SHP77 treated with DMSO at 0.1 percent for 48 hours (cell line): ENCODE data around the gene CEP170.
"Not testable (repeated sequence)": the region's sequence is repeated elsewhere in the genome, so short reads cannot be mapped to it uniquely, and the experiment has no call there.

Experiments used
- DNase-seq: peaks from one replicate; lab custom pipeline; 2025; lab: John Stamatoyannopoulos, UW

Gene CEP170

GRCh38 chr1:243233908-243234307 is 21.2 kb downstream of the CEP170 start:
- no peak for DNase-seq

- no peak for DNase-seq
These were observed 24.2 kb downstream of the CEP170 start for GRCh38 chr1:243230914-243231313.

GRCh38 chr1:243229526-243229925 is 25.6 kb downstream of the CEP170 start:
- DNase-seq: no peak

DNA sequence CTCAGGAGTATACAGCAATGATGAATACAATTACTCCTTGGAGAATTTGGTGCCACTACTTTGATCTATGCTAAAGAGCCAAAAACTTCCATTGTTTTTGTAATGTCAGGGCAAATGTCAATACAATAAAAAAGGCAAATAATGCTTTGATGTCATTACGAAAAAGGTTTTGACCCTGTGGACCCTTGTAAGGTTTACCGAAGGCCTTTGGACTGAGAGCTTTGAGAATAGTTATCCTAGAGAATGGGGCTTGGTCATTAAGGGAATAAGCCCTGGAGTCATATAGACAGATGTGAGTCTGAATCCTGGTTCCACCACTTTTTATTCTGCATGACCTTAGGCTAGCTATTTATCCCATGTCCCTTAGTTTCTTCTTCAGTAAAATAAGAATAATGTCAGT is 27.5 kb downstream of the CEP170 start:
- DNase-seq: no peak

- no peak for DNase-seq
These were observed 37.0 kb downstream of the CEP170 start for GRCh38 chr1:243218059-243218458.

DNA sequence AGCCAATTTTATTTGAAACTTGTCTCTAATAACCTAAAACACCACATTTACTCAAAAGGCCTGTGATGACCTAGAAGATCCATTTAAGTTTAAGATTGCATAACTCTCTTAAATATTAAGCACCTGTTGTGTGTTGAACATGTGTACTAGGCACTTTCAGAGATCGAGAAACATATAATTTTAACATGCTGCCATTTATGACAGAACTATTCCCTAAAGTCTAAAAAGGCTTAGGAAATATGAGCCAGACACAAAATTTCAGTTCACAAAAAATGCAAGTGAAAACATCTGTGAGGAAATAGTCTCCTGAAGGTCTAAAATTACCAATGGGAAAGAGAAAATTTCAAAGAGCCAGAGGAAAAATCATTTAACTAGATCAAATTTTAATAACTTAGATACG is 37.7 kb downstream of the CEP170 start:
- no peak for DNase-seq

DNA sequence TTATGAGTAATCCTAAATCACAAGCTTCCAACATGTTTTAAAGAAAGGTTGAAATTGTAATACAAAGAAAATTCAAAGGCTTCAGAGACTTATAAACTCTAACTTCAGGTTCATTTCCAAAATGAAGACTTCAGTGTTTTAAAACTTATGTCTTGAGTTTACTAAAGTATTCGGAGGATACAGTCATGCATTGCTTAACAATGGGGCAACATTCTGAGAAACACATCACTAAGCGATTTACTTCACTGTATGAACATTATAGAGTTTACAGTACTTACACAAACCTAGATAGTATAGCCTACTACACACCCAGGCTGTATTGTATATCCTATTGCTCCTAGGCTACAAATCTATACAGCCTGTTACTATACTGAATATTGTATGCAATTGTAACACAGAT is 38.3 kb downstream of the CEP170 start:
- DNase-seq: no peak

DNA sequence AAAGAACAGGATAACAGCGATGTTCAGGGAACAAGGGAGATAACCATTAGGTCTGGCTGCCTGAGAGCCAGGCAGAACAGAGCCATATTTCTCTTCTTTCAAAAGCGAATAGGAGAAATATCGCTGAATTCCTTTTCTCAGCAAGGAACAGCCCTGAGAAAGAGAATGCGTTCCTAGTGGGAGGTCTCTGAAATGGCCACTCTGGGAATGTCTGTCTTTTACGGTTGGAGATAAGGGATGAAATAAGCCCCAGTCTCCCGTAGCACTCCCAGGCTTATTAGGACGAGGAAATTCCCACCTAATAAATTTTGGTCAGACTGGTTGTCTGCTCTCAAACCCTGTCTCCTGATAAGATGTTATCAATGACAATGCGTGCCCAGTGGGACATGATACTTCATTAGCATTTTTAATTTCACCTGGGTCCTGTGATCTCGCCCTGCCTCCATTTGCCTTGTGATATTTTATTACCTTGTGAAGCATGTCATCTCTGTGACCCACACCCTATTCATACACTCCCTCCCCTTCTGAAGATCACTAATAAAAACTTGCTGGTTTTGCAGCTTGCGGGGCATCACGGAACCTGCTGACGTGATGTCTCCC is 39.7 kb downstream of the CEP170 start:
- not testable (repeated sequence) for DNase-seq

DNA sequence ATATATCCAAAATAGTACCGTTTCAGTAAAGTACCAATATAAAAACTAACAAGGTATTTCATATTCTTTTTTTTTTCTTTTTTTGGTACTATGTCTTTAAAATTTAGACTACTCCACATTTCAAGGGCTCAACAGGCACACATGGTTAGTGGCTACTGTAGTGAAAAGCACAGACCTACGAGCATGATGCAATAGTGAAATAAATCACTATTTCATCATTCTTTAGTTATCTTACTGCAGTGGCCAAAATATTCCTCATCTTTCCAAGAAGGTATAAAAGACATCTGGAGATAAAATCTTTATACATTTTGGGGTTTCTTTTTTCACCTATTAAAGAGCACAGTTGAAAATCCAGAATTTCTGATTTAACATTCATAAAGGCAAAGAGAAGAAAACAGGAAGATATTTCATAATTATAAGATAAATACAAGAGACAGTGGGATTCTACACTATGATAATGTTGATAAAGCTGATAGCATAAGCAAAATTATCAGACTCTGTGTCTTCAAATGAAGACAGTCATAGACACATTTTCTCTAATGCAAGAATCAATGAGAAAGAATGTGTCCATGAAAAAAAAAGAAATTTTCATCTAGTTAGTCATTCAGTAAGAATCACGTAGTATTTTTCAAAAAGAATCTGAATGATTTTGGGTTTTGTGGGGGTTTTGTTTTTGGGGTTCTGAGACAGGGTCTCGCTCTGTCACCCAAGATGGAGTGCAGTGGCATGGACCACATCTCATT is 41.9 kb downstream of the CEP170 start:
- no peak for DNase-seq

- not testable (repeated sequence) for DNase-seq
These were observed 43.1 kb downstream of the CEP170 start for GRCh38 chr1:243211984-243212383.

DNA sequence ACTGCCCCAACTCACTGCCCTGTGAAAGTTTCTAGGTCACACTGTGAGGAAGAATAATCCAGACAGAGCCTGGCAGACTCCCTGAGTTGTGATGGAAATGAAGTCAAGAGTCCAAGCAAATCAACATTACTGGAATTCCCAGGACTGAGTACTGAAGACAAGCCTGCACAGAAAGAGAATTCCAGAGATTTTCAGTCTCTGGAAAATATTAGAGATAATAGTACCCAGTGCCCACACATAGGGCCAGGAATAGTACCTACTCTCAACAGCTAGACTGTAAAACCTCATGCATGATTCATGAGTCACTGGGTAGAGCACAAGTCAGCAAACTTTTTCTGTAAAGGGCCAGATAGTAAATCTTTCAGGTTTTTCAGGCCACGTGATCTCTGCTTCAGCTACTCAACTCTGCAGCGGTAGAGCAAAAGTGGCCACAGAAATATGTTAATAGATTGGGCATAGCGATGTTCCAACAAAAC is 50.0 kb downstream of the CEP170 start:
- DNase-seq: not testable (repeated sequence)

GRCh38 chr1:243204336-243204735 is 50.7 kb downstream of the CEP170 start:
- DNase-seq: not testable (repeated sequence)

GRCh38 chr1:243203196-243203595 is 51.9 kb downstream of the CEP170 start:
- not testable (repeated sequence) for DNase-seq

GRCh38 chr1:243201316-243201715 is 53.8 kb downstream of the CEP170 start:
- not testable (repeated sequence) for DNase-seq

DNA sequence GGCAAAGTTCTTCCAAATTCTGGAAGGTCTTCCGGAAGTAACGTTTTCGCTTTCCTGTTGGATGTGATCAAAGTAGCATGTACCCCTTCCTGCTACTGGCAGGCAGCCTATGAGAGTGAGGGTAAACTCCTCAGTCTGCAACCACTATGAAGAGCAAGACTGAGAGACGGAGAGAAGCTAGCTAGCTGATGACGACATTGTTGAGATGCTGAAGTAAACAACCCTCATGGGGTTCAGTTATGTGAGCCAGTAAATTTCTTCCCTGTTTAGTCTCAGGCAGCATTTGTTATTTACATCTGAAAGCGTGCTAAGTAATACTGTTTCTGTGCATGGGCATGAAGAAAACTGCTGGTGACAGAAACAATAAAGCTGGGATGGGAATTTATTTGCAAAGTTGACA is 57.6 kb downstream of the CEP170 start:
- not testable (repeated sequence) for DNase-seq

DNA sequence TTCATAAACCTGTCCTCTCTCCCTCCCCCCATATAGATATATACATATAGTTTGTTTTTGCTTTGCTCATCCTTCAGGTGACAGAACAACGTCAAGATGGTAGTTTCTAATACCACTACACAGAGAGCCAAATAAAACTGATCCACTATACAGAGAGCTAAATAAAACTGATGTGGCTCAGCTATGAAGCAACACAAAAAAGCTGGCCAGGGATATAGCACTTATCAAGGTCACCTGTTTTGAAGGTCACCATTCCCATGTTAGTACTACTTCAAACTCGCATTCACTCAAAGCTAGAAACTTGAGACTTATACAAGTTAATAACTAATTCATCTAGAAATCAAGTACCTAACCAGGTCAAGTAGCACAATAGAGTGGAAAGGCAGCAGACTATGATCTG is 61.8 kb downstream of the CEP170 start:
- not testable (repeated sequence) for DNase-seq

GRCh38 chr1:243186201-243186995 is 68.7 kb downstream of the CEP170 start:
- DNase-seq: not testable (repeated sequence)

DNA sequence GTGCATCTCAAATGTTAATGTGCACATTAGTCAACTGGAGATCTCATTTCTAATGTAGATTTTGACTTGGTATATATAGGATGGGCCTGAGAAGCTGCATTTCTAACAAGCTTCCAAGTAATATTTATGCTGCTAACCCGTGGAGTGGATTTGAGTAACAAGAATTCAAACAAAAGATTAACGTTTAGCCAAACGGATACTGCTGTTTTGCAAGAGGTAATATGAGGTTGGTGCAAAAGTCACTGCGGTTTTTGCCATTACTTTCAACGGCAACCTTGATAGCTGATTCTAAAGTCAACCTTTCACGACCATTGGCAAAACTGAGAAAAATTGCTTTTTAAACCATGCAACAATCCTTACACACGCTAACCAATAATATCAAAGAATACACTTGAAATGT is 70.3 kb downstream of the CEP170 start:
- not testable (repeated sequence) for DNase-seq

DNA sequence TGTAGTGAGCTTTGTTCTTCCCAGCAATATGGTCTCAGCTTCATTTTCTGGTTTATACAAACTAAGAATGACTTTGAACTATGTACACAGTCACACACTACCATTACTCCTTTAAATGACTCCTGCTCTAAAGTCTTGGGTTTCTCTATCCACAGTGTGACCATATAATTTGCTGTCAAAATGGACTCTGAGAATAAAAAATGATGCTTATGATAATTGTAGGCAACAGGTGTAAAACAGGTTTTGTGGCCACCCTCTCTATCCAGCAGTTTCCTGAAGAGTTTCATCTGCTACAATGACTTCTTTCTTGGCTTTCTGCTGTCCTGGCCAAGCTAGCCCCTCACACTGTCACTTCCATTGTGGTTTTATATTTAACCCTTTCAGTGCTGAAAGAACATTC is 71.4 kb downstream of the CEP170 start:
- DNase-seq: not testable (repeated sequence)

DNA sequence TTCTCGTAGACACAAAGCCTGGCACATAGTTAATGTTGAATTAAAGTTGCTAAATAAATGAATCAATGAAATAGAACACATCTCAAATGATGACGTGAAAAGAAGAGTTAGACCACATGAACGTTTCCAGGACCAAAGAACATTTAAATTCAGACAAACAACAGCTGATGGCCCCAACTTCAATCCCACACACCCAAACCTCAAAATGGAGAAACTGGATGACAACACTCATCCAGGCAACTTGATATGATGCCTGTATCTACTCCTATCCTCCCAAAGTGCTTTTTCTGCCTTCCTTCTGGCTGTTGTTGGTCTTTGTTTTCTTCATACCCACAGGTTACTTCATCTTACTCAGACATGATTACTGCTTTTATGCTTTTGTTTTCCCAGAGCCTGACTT is 71.9 kb downstream of the CEP170 start:
- DNase-seq: not testable (repeated sequence)

GRCh38 chr1:243179720-243180119 is 75.4 kb downstream of the CEP170 start:
- no peak for DNase-seq

- not testable (repeated sequence) for DNase-seq
These were observed 77.3 kb downstream of the CEP170 start for GRCh38 chr1:243177792-243178191.
